Measurements from ENCODE around the gene RANBP17.
"Not testable (repeated sequence)": the region's sequence is repeated elsewhere in the genome, so short reads cannot be mapped to it uniquely, and the experiment has no call there.

The RANBP17 gene

GRCh38 chr5:170860818-170861666 lies 776 bp upstream of the RANBP17 start:
- ChIA-PET POLR2A (no interaction called here), CTCF (no interaction called here)
- DNase-seq (ENCODE audit: extremely low spot score): no peak
- TF ChIP-seq SP1 (IDR thresholded peaks at IDR 0.05): no peak
- peak; percentile 42; the same call in 1 of the 2 replicates for TF ChIP-seq ZNF384 (IDR thresholded peaks at IDR 0.05)

- ChIA-PET CTCF (no interaction called here), POLR2A (no interaction called here)
- peak; percentile 96 for DNase-seq (ENCODE audit: extremely low spot score)
- TF ChIP-seq FOXM1 (IDR thresholded peaks at IDR 0.05; ENCODE audit: borderline replicate concordance): 0 out of 2 replicates have a peak, but pooled peaks have one; percentile 1
- TF ChIP-seq ARNT (IDR thresholded peaks at IDR 0.05): no peak
Measured at GRCh38 chr5:170861667-170861916, 226 bp upstream of the RANBP17 start.

- DNase-seq (ENCODE audit: extremely low spot score): no peak
- POLR2A ChIA-PET: no interaction called here
- TF ChIP-seq SP1 (IDR thresholded peaks at IDR 0.05) (no peak), FOXA1 (IDR thresholded peaks at IDR 0.05) (no peak), CTBP1 (IDR thresholded peaks at IDR 0.05; ENCODE audit: borderline replicate concordance) (no peak), ELF4 (IDR thresholded peaks at IDR 0.05) (no peak), PKNOX1 (IDR thresholded peaks at IDR 0.05) (no peak), LEF1 (IDR thresholded peaks at IDR 0.05; ENCODE audit: borderline replicate concordance) (no peak), SUZ12 (IDR thresholded peaks at IDR 0.05) (no peak), ZNF384 (IDR thresholded peaks at IDR 0.05) (no peak), TARDBP (IDR thresholded peaks at IDR 0.05) (no peak), L3MBTL2 (conservative IDR thresholded peaks at IDR 0.05) (no peak), NFRKB (IDR thresholded peaks at IDR 0.05) (no peak), FOXK2 (IDR thresholded peaks at IDR 0.05) (no peak), FOXM1 (IDR thresholded peaks at IDR 0.05; ENCODE audit: borderline replicate concordance) (no peak), HDGF (IDR thresholded peaks at IDR 0.05; ENCODE audit: borderline replicate concordance) (no peak), BHLHE40 (IDR thresholded peaks at IDR 0.05; ENCODE audit: borderline replicate concordance) (no peak)
- CTCF ChIA-PET: no interaction called here
Measured at GRCh38 chr5:170863646-170864045, 1.8 kb downstream of the RANBP17 start.

GRCh38 chr5:170865622-170866021 lies 3.8 kb downstream of the RANBP17 start:
- ChIA-PET POLR2A (no interaction called here), CTCF (no interaction called here)
- no peak for TF ChIP-seq CTBP1 (IDR thresholded peaks at IDR 0.05; ENCODE audit: borderline replicate concordance)
- no peak for TF ChIP-seq FOXA1 (IDR thresholded peaks at IDR 0.05)
- no peak for TF ChIP-seq PKNOX1 (IDR thresholded peaks at IDR 0.05)
- no peak for TF ChIP-seq ZNF384 (IDR thresholded peaks at IDR 0.05)
- no peak for TF ChIP-seq ARNT (IDR thresholded peaks at IDR 0.05)
- TF ChIP-seq HDGF (IDR thresholded peaks at IDR 0.05; ENCODE audit: borderline replicate concordance): no peak
- TF ChIP-seq LEF1 (IDR thresholded peaks at IDR 0.05; ENCODE audit: borderline replicate concordance): no peak
- no peak for TF ChIP-seq TARDBP (IDR thresholded peaks at IDR 0.05)
- DNase-seq (ENCODE audit: extremely low spot score): no peak

GRCh38 chr5:170867825-170868224 lies 6.0 kb downstream of the RANBP17 start:
- ChIA-PET POLR2A (no interaction called here), CTCF (no interaction called here)
- TF ChIP-seq LEF1 (IDR thresholded peaks at IDR 0.05; ENCODE audit: borderline replicate concordance) (no peak), NFRKB (IDR thresholded peaks at IDR 0.05) (no peak), PKNOX1 (IDR thresholded peaks at IDR 0.05) (no peak), CTBP1 (IDR thresholded peaks at IDR 0.05; ENCODE audit: borderline replicate concordance) (no peak), ARNT (IDR thresholded peaks at IDR 0.05) (no peak), FOXM1 (IDR thresholded peaks at IDR 0.05; ENCODE audit: borderline replicate concordance) (no peak), FOXK2 (IDR thresholded peaks at IDR 0.05) (no peak), L3MBTL2 (conservative IDR thresholded peaks at IDR 0.05) (no peak), SUZ12 (IDR thresholded peaks at IDR 0.05) (no peak), SP1 (IDR thresholded peaks at IDR 0.05) (no peak), FOXA1 (IDR thresholded peaks at IDR 0.05) (no peak), BHLHE40 (IDR thresholded peaks at IDR 0.05; ENCODE audit: borderline replicate concordance) (no peak), ELF4 (IDR thresholded peaks at IDR 0.05) (no peak), TARDBP (IDR thresholded peaks at IDR 0.05) (no peak)
- no peak for DNase-seq (ENCODE audit: extremely low spot score)

- POLR2A ChIA-PET; DNase-seq (ENCODE audit: extremely low spot score); CTCF ChIA-PET: not testable (repeated sequence)
Measured at GRCh38 chr5:170870390-170870789, 8.6 kb downstream of the RANBP17 start.

GRCh38 chr5:170874017-170874416 lies 12.2 kb downstream of the RANBP17 start:
- DNase-seq (ENCODE audit: extremely low spot score): no peak
- TF ChIP-seq L3MBTL2 (conservative IDR thresholded peaks at IDR 0.05): no peak
- ChIA-PET POLR2A (no interaction called here), CTCF (no interaction called here)

Data from HEK293T (cell line).